AG09319 (cell line): ENCODE data around the gene CYP17A1.
"Not testable (repeated sequence)": the region's sequence is repeated elsewhere in the genome, so short reads cannot be mapped to it uniquely, and the experiment has no call there.

Source experiments
- DNase-seq: peaks from one replicate; pipeline ENCODE4 v3.0.0-alpha.2; 2010; ENCODE audit warnings: low read depth; ENCODE audit errors: extremely low read depth
- CTCF ChIP-seq: IDR thresholded peaks from 2 replicates; pipeline ENCODE4 v1.5.1; 2011; ENCODE audit warnings: low read depth, mild to moderate bottlenecking, inconsistent platforms, low read length, moderate library complexity

The CYP17A1 gene

GRCh38 chr10:102831322-102832071 lies 5.7 kb downstream of the CYP17A1 start:
- no peak for DNase-seq
- TF ChIP-seq CTCF = no peak

- DNase-seq = no peak
Observed at GRCh38 chr10:102827597-102827975, 9.6 kb downstream of the CYP17A1 start.

GRCh38 chr10:102826148-102826796 lies 10.9 kb downstream of the CYP17A1 start:
- no peak for TF ChIP-seq CTCF
- no peak for DNase-seq

More at GRCh38 chr10:102827597-102827975, 9.6 kb downstream of the CYP17A1 start:
- no peak for TF ChIP-seq CTCF

GRCh38 chr10:102824664-102825063 lies 12.5 kb downstream of the CYP17A1 start:
- DNase-seq = no peak
- no peak for TF ChIP-seq CTCF

GRCh38 chr10:102822222-102822621 lies 15.0 kb downstream of the CYP17A1 start:
- no peak for DNase-seq
- no peak for TF ChIP-seq CTCF

GRCh38 chr10:102820008-102820407 lies 17.2 kb downstream of the CYP17A1 start:
- not testable (repeated sequence) for DNase-seq

- DNase-seq = no peak
- TF ChIP-seq CTCF = no peak
Observed at GRCh38 chr10:102819054-102819453, 18.2 kb downstream of the CYP17A1 start.
